CD1c-positive myeloid dendritic cell (primary cell): ENCODE measurements around the gene DUSP6.

Experiments used
- DNase-seq: peaks from one replicate; pipeline ENCODE4 v3.0.0-alpha.2; 2016; ENCODE audit errors: extremely low spot score

Gene DUSP6

DNA sequence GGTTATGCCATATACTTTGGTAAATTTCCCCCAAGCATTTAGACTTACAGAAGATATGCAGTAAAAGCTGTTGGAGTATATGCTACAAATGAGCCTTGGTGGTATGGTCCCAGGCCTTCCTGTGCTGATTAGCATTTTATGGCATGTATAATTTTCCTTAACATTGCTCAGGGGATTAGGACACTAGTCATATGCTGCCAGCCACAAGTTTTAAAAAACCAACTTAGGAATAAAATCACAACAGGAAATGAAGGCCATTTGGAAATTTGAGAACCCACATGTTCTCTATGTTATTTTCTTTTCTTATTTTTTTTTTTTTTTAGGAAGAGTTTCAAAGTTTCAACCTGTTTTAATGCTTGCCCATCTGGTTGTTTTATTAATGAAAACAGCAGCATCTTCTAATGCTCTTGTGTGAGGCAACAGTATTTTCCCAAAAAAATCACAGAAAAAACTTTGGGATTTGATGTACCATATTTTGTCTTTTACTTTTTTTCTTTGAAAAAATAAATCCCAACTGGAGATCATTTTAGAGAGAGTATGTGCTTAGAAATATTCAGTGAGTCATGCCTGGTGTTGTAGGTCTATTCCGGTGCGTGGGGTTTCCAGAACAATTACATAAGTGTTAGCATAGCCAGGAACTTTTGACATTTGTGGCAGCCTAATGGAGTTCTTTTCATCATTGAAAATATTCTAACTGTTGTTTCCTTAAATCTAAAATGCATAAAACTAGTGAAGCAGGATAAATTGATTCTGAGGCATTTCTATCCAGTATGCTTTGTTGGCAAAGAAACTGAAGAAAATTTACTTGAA lies 21.7 kb upstream of the DUSP6 start:
- no peak for DNase-seq

DNA sequence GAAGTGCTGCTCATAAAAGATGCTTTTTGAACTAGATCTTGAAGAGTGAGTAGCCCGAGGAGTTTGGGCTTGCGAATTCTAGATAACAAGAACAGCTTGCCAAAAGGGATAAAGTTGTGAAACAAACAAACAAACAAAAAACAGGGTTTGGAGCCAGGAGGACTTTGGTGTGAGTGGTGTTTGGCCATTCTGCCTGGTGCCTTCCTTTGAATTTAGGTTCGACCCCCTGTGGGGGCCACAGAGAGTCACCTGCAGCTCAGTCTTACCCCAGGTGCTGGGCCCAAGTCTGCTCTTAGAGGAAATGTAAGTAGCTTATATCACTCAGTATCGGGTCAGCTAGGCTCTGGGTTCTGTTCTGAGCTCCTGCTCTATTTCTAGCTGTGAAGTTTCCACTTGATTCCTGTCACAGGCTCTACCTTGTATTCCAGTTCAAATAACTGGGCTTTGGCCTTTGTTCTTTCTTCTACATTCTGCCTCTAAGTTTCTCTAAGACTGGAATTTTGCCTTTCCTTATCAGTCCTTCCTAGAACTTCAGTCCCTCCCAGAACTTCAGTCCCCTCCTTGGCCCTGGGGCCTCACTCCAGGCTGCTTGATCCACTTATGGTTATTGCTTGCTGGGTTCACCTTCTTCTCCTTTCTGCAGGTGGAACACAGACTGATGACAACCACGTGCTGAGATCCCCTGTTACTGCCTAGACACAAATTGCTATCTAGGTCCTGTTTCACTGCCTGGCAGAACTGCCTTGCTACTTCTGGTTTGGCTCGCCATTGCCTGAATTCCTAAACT lies 20.5 kb upstream of the DUSP6 start:
- DNase-seq = no peak

DNA sequence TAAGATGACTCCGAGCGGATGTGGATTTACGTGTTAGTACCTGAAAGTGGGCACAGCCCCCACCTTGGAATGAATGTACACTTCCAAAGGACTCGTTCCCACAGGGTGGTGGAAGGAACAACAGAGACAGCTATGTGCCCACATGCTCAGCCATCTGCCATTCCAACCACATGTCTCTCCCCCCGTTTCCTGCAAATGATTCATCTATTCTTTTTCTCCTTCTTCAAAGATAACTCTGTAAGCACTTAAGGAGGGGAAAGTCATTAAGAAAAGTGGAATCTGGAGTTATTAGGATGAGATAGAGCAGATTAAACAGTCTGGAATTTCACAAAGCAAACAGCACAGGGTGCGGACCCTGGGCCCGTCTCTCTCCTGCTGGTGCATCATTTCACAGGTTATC lies 18.5 kb upstream of the DUSP6 start:
- no peak for DNase-seq

DNA sequence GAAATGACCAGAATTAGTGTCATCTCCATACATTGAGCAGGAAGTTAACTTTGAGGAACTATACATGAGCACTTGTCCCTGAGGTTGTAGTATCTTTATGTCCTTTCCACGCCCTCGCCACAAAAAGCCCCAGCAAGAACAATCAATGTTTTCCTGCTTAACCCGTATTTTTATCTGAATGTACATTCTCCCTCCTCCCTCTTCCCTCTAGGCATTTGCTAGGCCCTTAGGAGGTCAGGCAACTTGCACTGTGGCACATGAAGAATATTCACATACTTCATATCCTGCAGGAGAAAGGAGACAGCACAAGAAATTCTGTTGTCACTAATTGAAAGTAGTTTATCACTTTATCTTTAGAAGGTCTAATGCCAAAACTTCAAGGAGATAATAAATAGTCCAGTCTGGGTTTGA lies 18.1 kb upstream of the DUSP6 start:
- DNase-seq = peak; percentile 47

DNA sequence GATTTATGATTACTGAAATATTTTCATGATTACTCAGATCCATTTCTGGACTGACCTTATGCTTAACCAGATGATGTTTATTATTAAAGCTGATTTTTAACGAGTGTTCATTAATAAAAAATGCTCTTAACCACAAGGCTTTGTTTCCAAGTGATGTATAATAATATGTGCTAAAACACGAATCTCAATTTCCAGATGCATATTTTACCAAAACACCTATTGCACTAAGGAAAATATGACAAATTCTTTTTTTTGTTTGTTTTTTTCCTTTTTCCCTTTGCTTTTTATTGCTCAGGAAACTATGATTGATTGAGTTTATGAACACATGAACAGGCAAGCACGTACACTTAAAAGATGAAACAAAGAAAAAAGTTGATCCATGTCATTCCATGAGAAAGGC lies 16.9 kb upstream of the DUSP6 start:
- DNase-seq = no peak

DNA sequence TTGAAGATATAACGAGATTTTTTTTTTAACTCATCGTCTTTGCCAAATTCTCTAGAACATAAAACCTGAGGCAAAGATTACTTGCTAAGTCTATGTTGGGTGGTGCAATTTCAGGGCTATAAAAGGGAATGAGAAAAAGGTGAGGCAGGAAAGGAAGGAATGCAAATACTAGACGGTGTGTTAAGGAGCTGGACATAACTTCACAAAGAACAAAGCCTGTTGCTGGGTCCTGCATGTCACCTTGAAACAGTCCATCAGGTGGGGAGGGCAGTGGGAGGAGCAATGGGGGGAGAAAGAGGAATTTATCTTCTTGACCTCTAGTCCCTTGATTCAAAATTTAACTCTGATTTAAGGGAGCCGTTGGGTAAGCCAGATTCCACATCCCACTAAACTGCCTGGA lies 16.1 kb upstream of the DUSP6 start:
- no peak for DNase-seq

DNA sequence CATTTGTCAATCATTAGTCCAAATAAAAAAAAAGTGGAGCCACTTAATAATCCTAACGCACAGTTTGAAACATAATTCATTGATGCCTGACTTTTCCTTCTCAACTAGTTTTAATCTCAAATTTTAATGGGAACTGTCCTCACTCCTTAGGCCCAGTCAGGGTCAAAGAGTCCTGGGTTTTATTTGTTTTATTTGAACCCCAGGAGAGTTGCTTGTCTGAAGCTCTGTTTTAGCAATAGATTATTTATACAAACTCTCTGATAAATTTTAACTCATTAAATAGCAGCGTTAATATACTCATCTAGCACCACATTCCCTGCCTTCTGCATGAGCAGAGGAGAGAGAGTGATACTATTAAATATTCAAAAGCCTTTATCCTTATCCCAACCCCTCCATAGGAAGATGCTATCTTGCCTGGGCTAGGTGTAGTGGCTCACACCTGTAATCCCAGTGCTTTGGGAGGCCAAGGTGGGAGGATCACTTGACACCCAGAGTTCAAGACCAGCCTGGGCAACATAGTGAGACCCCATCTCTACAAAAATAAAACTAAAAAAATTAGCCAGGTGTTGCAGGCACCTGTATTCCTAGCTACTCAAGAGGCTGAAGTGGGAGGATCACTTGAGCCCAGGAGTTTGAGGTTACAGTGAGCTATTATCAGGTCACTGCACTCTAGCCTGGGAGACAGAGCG lies 14.5 kb upstream of the DUSP6 start:
- no peak for DNase-seq

DNA sequence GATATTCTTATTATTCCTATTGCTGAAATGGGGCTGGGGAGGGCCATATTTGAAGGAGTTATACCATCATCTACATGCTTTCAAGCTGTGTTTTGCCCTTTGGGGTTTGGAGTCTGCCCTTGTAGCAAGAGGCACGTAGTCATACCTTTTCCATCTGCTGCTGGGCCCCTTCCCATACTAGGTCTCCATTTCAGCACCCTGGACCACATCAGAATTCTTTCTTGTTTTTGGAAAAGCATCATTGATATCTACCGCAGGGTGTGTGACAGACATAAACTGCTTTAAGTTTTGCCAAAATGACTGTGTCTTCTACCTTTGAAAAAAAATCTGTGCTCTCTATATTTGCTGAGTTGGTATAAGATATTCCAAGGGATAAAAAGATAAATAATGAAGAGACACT lies 12.3 kb upstream of the DUSP6 start:
- no peak for DNase-seq

DNA sequence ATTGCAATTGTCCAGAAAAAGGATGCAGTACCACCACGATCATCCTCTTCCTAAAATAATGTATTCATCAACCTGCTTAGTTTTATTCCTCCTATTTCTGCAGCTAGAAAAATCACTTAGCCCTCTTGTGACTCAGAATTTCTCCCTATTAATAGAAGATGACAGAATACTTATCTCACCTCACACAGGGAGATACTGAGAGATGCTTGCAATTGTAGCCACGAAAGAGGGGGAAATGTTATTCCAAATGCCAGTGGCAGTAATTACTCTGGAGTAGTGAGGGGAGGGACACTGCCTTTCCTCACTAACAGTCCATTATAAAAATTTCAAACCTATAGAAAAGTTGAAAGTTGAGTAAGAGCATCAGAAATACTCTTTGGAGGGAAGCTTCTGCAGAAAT lies 11.8 kb upstream of the DUSP6 start:
- no peak for DNase-seq

DNA sequence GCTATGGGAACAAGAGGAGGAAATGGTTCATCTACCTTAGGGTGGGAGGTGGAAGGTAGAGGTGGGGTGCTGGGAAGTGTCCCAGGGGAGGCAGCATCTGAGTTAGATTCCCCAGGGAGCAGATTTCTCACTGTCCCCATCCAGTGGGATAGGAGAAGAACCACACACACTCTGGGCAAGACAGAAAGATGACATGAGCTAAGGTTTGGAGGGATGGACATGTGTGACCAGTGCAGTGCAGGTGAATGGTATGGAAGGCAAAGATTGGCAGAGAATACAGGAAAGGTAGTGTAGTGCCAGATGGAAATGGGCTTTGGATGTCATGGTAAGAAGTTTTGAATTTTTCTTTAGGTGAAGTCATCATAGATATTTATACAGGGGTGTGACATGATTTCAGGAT lies 11.3 kb upstream of the DUSP6 start:
- no peak for DNase-seq

DNA sequence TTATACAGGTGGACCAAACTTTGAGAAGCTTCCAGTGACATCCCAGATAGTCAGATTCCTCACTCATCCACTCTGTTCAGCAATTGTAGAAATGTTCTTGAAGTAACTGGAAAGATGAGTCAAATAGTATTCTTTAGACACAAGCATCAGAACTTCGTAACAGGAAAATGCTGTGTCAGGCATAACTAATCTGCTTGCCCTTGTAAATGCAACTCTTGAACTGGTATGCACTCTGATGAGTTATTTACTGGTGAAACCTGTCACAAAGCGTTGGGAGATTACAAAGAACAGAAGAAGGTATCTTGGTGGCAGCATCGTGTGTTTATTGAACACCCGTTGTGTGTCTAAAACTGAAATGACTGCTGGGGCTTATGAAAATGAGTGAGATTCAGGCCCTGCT lies 10.8 kb upstream of the DUSP6 start:
- DNase-seq = no peak

DNA sequence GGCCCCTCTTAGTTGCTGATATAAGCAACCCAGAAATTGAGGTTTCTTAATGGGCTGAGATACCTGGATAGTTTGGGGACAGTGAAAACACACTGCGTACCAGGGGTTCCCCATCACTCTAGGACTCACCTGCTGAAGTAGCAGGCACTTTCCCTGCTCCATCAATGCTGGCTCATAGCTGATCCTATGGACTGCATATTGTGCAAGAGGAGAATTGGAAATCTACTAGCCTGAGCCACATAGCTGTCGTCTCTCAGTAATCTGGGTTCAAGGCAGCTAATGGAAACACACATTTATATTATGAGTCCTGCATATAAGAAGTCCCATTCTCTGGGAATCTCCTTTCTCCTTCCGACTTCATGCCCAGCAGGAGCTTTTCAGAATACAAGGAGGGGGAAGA lies 7.3 kb upstream of the DUSP6 start:
- no peak for DNase-seq

DNA sequence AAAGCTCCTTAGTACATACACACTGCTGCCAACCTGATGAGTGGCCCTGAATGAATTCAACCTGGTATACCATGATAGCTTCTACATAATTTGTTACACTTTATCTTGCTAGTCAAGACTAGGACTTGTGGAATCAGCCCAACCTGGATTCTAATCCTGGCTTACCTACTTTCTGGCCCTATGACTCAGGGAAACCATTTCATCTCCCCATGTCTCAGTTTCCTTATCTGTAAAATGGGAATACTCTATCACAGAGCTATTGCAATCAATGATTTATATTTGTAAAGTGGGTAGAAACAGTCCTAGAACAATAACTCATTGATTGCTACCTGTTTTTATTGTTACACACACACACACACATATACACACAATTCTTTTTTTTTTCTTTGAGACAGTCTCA lies 6.5 kb upstream of the DUSP6 start:
- DNase-seq = no peak

DNA sequence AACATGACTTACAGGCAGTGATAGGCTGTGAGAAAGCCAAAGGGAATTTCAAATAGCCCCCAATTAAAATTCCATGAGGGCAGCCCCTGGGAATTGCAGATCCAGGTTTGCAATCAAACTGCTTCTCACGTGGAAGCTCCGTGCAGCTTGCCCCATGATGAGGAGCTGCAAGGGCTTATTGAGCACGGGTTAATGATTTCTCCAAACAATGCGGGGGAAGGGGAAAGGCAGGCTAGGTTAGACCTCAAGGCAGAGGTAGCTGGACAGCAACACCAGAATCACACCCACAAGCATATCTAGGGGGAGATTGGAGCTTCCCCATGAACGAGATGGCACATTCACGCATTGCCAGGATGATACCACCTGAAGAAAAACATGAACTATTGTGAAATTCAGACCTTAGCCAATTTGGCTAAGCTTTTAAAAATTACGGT lies 5.0 kb upstream of the DUSP6 start:
- DNase-seq = no peak

DNA sequence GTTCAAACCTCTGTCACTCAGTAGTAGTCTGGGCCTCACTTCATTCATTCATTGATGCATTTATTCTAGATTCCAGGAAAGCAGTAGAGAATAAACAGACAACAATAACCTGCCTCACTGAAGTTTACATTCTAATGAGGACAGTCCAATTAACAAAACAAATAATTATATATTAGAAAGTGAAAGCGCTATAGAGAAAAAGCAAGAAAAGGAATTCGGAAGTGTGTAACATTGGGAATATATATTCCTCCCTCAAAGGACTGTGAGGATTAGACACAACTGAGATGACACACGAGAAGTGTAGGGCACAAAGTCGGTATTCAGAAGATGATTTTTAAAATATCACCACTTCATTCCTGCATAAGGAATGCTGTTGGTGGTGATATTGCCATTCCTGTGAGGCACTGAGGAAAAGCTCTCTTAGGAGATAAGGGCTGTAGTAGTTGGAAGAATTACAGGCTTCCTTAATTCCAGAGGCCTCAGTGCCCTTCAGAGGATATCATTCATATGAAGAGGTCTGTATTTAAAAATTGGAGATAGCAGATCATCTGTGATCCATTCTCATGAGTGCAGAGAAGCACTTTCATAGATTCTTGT lies 3.9 kb upstream of the DUSP6 start:
- no peak for DNase-seq

DNA sequence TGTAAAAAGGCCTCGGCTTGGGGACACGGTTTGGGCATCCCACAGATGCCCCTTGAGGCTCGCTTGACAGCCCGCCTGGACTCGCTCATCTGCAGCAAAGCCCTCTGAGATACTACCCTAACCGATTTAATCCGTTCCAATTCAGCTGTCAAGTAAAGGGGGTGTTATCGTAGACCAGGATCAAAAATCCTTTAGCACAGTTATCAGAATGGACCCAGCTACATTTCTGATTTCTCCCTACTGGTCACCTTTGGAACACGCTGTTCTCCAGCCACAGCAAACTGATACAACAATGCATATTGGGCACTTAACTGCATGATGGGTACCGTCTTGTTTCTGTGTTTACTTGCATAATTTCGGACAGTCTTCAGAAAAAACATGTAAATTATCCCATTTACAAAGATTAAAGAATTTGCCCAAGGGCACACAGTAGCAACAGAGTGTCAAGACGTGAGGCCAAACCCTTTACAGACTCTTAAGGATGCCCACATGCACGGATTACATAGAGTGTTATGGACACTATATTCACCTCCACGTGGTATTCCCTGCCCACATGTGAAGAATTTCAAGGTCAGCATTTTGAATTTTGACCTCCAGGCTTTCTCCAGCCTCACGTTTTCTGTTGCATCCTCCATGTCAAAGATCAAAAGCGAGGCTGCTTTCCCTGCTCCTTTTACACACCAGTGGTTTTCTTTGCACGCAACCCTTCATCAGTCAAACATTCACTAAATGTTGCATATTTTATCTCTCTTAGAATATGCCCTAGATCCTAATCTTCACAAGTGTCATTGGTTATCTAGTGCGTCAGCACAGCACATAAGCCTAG lies 3.2 kb upstream of the DUSP6 start:
- no peak for DNase-seq

DNA sequence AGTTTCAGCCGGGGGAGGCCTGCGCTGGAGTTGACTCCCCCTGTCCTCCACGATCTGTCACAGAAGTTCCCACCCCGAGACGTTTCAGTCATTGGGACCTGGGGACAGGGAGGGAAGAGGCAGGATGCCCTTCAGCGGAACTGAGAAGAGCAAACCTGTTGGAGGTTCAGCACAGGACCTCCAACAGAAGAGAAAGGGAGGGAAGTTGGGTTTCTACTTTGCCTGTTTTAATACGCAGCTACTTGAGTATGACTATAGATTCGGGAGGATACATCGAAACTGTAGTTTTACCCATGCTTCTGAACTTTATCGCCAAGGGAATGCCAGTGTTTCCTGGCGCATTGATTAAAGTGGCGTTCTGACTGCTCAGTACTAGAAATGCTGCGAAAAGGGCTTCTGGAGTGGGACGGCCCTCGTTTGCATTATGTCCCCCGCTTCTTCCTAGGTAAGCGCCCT lies 2.3 kb upstream of the DUSP6 start:
- DNase-seq = peak; percentile 59

DNA sequence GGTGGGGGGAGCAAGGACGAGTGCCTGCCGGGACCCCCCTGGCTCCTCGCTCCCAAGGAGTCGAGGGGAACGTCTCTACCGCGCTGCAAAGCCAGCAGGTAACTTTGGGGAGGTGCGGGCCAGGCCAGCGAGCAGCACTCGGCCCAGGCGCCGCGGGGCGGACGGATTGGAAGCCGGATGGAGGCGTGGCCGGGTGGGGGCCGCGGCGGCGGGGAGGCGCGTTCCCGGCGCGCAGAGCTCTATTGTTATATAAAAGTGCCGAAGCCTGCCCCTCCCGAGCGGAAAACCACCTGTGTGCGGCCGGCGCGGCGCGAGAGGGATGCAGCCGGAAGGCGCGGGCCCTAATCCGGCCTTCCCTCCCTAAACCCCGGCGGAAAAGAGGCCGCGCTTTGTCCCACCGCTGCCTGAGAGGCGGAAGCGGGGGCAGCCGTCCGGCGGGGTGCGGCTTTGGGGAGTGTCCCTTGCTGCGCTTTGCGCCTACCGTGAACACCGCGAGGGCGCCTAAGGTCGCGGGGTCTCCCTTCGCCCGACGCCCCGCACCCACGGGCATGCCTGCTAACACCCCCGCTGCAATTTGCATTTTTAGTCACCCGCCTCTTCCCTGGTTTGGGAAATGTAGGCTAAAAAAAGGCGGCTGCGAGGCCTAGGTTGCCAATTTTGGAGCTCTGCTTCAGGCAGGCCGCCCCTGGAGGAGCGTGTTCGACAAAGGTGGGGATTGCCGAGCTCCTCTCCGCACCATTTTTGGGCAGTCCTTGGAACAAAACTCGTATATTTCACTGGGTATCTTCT lies 1.7 kb upstream of the DUSP6 start:
- DNase-seq = peak; percentile 77

DNA sequence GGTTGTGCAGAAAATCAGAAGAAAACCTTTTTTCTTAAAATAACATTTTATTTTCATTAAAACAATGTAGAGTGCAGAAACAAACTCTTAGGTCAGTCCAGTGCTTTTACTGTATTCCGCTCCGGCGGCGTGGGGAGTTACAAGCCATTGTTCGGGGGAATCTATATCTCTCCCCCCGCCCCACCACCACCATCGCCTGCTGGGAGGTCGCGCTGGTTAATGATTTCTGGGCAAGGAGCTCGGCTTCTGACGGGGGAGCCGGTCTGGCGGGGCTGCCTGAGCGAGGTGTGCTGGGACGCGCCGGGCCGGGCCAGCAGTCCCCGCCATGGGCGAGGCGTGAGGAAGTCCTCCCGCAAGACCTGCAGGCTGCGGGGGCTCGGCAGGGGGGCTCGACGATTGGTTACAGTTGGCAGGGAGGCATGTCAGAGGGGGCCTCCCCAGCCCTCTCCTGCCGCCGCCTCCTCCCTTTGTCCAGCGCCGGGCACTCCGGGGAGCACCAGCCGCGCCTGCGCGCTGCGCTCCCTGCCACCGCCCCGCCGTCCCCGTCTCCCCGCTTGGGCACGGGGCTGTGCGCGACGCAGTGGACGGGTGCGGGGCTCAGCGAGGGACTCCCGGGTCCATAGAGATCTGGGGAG lies 1.0 kb upstream of the DUSP6 start:
- peak; percentile 48 for DNase-seq

DNA sequence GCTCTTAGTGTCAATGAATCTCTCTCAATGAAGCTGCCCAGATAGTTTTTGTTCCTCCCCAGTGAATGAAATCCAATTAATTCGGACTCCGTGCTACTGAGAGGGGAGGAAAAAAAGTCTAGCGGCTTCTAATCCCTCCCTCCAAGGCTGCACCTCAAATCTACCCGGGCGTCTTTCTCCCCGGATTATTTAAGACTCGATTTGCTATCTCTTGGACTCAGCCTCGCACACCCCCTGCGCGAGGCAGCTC lies 134 bp downstream of the DUSP6 start:
- no peak for DNase-seq
